Endothelial cell of umbilical vein (primary cell): ENCODE data around the gene LMLN. TPM values are rescaled to one million over a fixed set of nuclear protein-coding genes. Genes with fewer than 3 reads are reported as not detected.

Source experiments
- BruUV-seq: library from RNA; stranded (reverse); fragments of 400-500 nt; replicated peaks from 2 replicates; lab custom pipeline; 2021; lab: Mats Ljungman, UMichigan
- CTCF ChIA-PET: fragments of 300-600, 350-600 bp; sonication (Branson Sonifier 250); formaldehyde crosslinking; loops from one replicate; lab custom pipeline; 2021; ENCODE audit warnings: antibody characterized with exemption, inconsistent platforms; lab: Charles Lee
- POLR2A ChIA-PET: fragments of 300-600, 350-600 bp; sonication (Branson Sonifier 250); formaldehyde crosslinking; loops from one replicate; lab custom pipeline; 2021; ENCODE audit warnings: antibody characterized with exemption, inconsistent platforms; lab: Charles Lee
- DNase-seq: peaks from one replicate; pipeline ENCODE4 v3.0.0-alpha.2; 2011; ENCODE audit warnings: low read depth, low spot score
- FAIRE-seq: peaks from 2 replicates; lab custom pipeline; 2011; peaks lifted over from hg19 to GRCh38; lab: Jason Lieb, UNC
- H2AFZ ChIP-seq: 2 replicates; pipeline ENCODE4 v1.6.0; 2012; ENCODE audit warnings: low read depth, low read length, control low read depth, inconsistent platforms
- H3K27ac ChIP-seq: 2 replicates; pipeline ENCODE4 v1.5.1; 2011; ENCODE audit warnings: low read depth, mild to moderate bottlenecking, control low read depth, low read length, moderate library complexity; ENCODE audit not compliant: insufficient read depth
- H3K27me3 ChIP-seq, 2 experiments: 2 replicates each; pipeline versions ENCODE4 v1.6.0 to v1.6.1; 2011; ENCODE audit warnings: low read length in 2 of 2, mixed read lengths in 1 of 2; ENCODE audit not compliant: control insufficient read depth in 2 of 2, insufficient read depth in 2 of 2
- H3K36me3 ChIP-seq, 2 experiments: 2 replicates in 1 of 2; 3 replicates in 1 of 2; pipeline ENCODE4 v1.5.1; 2011; ENCODE audit warnings: low read length in 2 of 2, mild to moderate bottlenecking in 1 of 2, moderate library complexity in 1 of 2; ENCODE audit not compliant: control insufficient read depth in 2 of 2, insufficient read depth in 2 of 2; ENCODE audit errors: extremely low read depth in 1 of 2
- H3K4me1 ChIP-seq: 3 replicates; pipeline ENCODE4 v1.5.1; 2011; ENCODE audit warnings: mild to moderate bottlenecking, low read length; ENCODE audit not compliant: control insufficient read depth, insufficient read depth; ENCODE audit errors: extremely low read depth
- H3K4me2 ChIP-seq: 2 replicates; pipeline ENCODE4 v1.6.1; 2011; ENCODE audit warnings: low read length, control low read depth, mixed read lengths; ENCODE audit not compliant: insufficient read depth
- H3K4me3 ChIP-seq, 3 experiments: fragments of 200-600 bp in 1 of 3; sonication (generic), shearing (Covaris generic) in 1 of 3; replicated peaks in 1 of 3; 2 replicates each; pipeline ENCODE4 v1.5.1; 2011 to 2016; ENCODE audit warnings: control low read depth in 3 of 3, low read length in 3 of 3, mild to moderate bottlenecking in 2 of 3, inconsistent platforms in 1 of 3, low read depth in 1 of 3, moderate library complexity in 1 of 3; ENCODE audit not compliant: insufficient read depth in 1 of 3
- H3K79me2 ChIP-seq: 2 replicates; pipeline ENCODE4 v1.6.0; 2012; ENCODE audit warnings: low read length, inconsistent platforms; ENCODE audit not compliant: control insufficient read depth, insufficient read depth
- H3K9ac ChIP-seq: replicated peaks from 2 replicates; pipeline ENCODE3; 2011; ENCODE audit warnings: low read length, control low read depth; ENCODE audit not compliant: insufficient read depth; ENCODE audit errors: extremely low read depth
- H3K9me1 ChIP-seq: replicated peaks from 3 replicates; pipeline ENCODE4 v1.6.0; 2011; ENCODE audit warnings: mild to moderate bottlenecking, low read length; ENCODE audit not compliant: control insufficient read depth, insufficient read depth; ENCODE audit errors: extremely low read depth
- H3K9me3 ChIP-seq: replicated peaks from 2 replicates; pipeline ENCODE4 v1.5.1; 2012; ENCODE audit warnings: low read length, inconsistent platforms; ENCODE audit not compliant: control insufficient read depth, insufficient read depth
- H4K20me1 ChIP-seq: replicated peaks from 2 replicates; pipeline ENCODE3; 2011; ENCODE audit warnings: mild to moderate bottlenecking, low read length; ENCODE audit not compliant: control insufficient read depth, insufficient read depth; ENCODE audit errors: extremely low read depth
- FOS ChIP-seq: IDR thresholded peaks from 2 replicates; pipeline ENCODE4 v1.6.1; 2011; ENCODE audit warnings: mild to moderate bottlenecking, low read length, moderate library complexity, borderline replicate concordance; ENCODE audit not compliant: insufficient read depth
- POLR2A ChIP-seq: IDR thresholded peaks from 2 replicates; pipeline ENCODE4 v1.6.1; 2012; ENCODE audit warnings: low read depth, mild to moderate bottlenecking, control low read depth, low read length
- POLR2AphosphoS5 ChIP-seq: IDR thresholded peaks from 2 replicates; pipeline ENCODE4 v1.6.1; 2012; ENCODE audit warnings: low read depth, mild to moderate bottlenecking, control low read depth, low read length, moderate library complexity; ENCODE audit not compliant: insufficient read depth
- dilution Hi-C: fragments of 300-500 bp; cut with MboI; formaldehyde crosslinking; loops from one replicate; pipeline ENCODE4 v1.15.0; 2019; ENCODE audit warnings: low sequenced_read_pairs; ENCODE audit not compliant: extremely low pct_ligation_motif_present
- intact Hi-C: fragments of 100-400 bp; cut with micrococcal nuclease; formaldehyde crosslinking; loops from one replicate; pipeline ENCODE4 v1.10.0; 2022
- polyA plus RNA-seq, 4 experiments: library from polyadenylated mRNA; depleted of rRNA in 3 of 4; stranded (reverse) in 3 of 4; unstranded in 1 of 4; fragments of >200 nt; gene quantifications; 2 replicates each; pipeline versions ENCODE4 v1.2.1 to v1.2.3, GENCODE V29; 2011 to 2012; ENCODE audit warnings: missing spikeins in 1 of 4
- total RNA-seq: library from RNA; stranded (reverse); gene quantifications from 2 replicates; pipeline ENCODE4 v1.2.3, GENCODE V29; 2021
- TF ChIP-seq, protein P1 (sequence below), 2 donors: IDR thresholded peaks; 1 replicate in 1 of 2; 2 replicates in 1 of 2; pipeline ENCODE4 v1.5.1; 2011; ENCODE audit warnings: low read length in 2 of 2, mild to moderate bottlenecking in 2 of 2, moderate library complexity in 2 of 2, control low read depth in 1 of 2, inconsistent platforms in 1 of 2, low read depth in 1 of 2; ENCODE audit not compliant: insufficient read depth in 1 of 2; ENCODE audit errors: extremely low read depth in 1 of 2

LMLN gene
- total and polyA plus RNA-seq, 2 donors (not counting 3 experiments of a cell fraction or from before 2014, with no cell fraction given): 4.8 to 6.5 TPM

DNA sequence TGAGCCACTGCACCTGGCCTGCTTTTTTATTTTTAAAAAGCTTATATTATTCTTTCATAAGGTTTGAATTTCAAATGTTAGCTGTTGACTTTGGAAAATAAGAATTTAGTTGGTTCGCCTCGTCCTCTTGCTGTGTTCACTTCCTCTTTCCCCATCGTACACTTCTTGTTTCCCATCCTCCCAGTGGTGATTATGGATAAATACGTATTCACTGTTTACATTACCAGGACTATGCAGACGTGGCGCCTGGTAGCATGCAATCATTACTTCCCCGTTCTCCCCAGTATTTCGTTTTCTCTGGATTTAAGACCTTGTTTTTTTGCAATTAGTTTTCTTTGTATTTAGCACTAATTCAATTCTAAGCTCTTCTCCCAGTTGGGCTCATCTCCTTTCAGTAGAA, 70.1 kb downstream of the LMLN start:
- no peak overlapping the region for H2AFZ ChIP-seq
- H4K20me1 ChIP-seq: no peaks in the 10 kb centered on the region
- ChIA-PET POLR2A (no interaction called here), CTCF (interaction anchor here (1.0 kb wide), 1 partner anchor 9 kb away, joined by 3 read pairs; no protein-coding TSS in a partner anchor)
- TF ChIP-seq POLR2AphosphoS5: no peak
- TF ChIP-seq POLR2A: no peak
- TF ChIP-seq, protein P1, sequence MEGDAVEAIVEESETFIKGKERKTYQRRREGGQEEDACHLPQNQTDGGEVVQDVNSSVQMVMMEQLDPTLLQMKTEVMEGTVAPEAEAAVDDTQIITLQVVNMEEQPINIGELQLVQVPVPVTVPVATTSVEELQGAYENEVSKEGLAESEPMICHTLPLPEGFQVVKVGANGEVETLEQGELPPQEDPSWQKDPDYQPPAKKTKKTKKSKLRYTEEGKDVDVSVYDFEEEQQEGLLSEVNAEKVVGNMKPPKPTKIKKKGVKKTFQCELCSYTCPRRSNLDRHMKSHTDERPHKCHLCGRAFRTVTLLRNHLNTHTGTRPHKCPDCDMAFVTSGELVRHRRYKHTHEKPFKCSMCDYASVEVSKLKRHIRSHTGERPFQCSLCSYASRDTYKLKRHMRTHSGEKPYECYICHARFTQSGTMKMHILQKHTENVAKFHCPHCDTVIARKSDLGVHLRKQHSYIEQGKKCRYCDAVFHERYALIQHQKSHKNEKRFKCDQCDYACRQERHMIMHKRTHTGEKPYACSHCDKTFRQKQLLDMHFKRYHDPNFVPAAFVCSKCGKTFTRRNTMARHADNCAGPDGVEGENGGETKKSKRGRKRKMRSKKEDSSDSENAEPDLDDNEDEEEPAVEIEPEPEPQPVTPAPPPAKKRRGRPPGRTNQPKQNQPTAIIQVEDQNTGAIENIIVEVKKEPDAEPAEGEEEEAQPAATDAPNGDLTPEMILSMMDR (IDR thresholded peaks at IDR 0.05; ENCODE audit: extremely low read depth in 1 of 2, insufficient read depth in 1 of 2, low read depth in 1 of 2, low read length in 2 of 2): no peak
- no peak overlapping the region for H3K27ac ChIP-seq
- H3K4me1 ChIP-seq: peaks cover 4% of the 10 kb centered on the region
- no peak overlapping the region for H3K4me2 ChIP-seq
- FAIRE-seq (no peak), DNase-seq (no peak)
- no peaks in the 10 kb centered on the region for H3K27me3 ChIP-seq
- intact Hi-C loops: no loop called here
- no peak overlapping the region for H3K9ac ChIP-seq
- no peaks in the 10 kb centered on the region for H3K9me1 ChIP-seq
- H3K79me2 ChIP-seq: no peaks in the 10 kb centered on the region
- H3K36me3 ChIP-seq: no peaks in the 10 kb centered on the region
- no peaks in the 10 kb centered on the region for H3K9me3 ChIP-seq
- dilution Hi-C loops: no loop called here
- no peak overlapping the region for H3K4me3 ChIP-seq
- BruUV-seq: no TSS peak

GRCh38 chr3:198030726-198031125, 70.7 kb downstream of the LMLN start:
- dilution Hi-C loops: no loop called here
- Histone ChIP-seq H2AFZ (no peak overlapping the region), H3K4me1 (peaks cover 4% of the 10 kb centered on the region), H3K9ac (no peak overlapping the region), H3K4me3 (no peak overlapping the region), H3K36me3 (no peaks in the 10 kb centered on the region), H3K27ac (no peak overlapping the region), H3K27me3 (no peaks in the 10 kb centered on the region), H3K9me3 (no peaks in the 10 kb centered on the region), H3K79me2 (no peaks in the 10 kb centered on the region), H3K4me2 (no peak overlapping the region), H4K20me1 (no peaks in the 10 kb centered on the region), H3K9me1 (no peaks in the 10 kb centered on the region)
- BruUV-seq: no TSS peak
- ChIA-PET CTCF (no interaction called here), POLR2A (no interaction called here)
- intact Hi-C loops: no loop called here
- no peak for DNase-seq
- TF ChIP-seq FOS: no peak
- TF ChIP-seq, protein P1 (IDR thresholded peaks at IDR 0.05; ENCODE audit: extremely low read depth in 1 of 2, insufficient read depth in 1 of 2, low read depth in 1 of 2, low read length in 2 of 2): no peak
- FAIRE-seq: no peak
